Loucy (cell line): ENCODE data around the gene NCAM1.

Experiments used
- CTCF ChIP-seq: fragments of 200-600 bp; sonication (generic); conservative IDR thresholded peaks from 2 replicates; pipeline ENCODE4 v1.5.1; 2014; ENCODE audit warnings: mild to moderate bottlenecking, antibody characterized with exemption, low read length
- EZH2phosphoT487 ChIP-seq: fragments of 200-600 bp; IDR thresholded peaks from 2 replicates; pipeline ENCODE4 v1.6.1; 2018; ENCODE audit warnings: antibody characterized with exemption, mild to moderate bottlenecking, moderate library complexity, borderline replicate concordance

DNA sequence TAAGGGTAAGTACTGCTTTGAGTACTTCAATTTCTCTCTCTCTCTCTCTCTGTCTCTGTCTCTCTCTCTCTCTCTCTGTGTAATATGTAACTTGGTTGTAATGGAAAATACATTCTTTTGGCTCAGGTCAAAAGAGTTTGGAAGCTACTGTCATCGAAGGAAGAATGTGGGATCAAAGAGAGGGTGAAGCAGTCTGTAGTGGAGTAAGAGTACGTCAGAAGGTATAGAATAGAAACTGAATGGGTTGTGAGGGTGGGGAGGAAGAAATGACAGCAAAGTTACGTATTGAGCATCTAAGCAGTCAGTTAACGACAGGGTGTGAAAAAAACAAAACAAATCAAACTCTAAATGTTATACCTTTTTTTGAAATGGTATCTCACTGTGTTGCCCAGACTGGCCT, 10.0 kb downstream of the NCAM1 start:
- TF ChIP-seq CTCF (no peak), EZH2phosphoT487 (no peak)
